Effector memory CD8-positive, alpha-beta T cell (primary cell): ENCODE measurements around the gene DAAM1.

ENCODE experiments used
- ATAC-seq: fragments of 150-1000 bp; cut with Tn5 transposase; replicated peaks from 2 replicates; pipeline ENCODE4 v1.10.0; 2021; ENCODE audit warnings: mild to moderate bottlenecking, moderate library complexity
- DNase-seq, 3 experiments: peaks; one replicate each; pipeline ENCODE4 v3.0.0; 2021
- H3K27ac Mint-ChIP-seq, 2 donors: one replicate each; pipeline ENCODE4 v1.8.0; 2022; ENCODE audit warnings: mild to moderate bottlenecking in 2 of 2, mixed read lengths in 2 of 2, moderate library complexity in 2 of 2
- H3K27me3 Mint-ChIP-seq, 2 donors: one replicate each; pipeline ENCODE4 v1.8.0; 2022; ENCODE audit warnings: mixed read lengths in 2 of 2
- H3K36me3 Mint-ChIP-seq: one replicate; pipeline ENCODE4 v1.8.0; 2022; ENCODE audit warnings: mild to moderate bottlenecking, moderate library complexity, mixed read lengths; ENCODE audit not compliant: insufficient read depth
- H3K4me1 Mint-ChIP-seq, 2 donors: one replicate each; pipeline ENCODE4 v1.8.0; 2022; ENCODE audit warnings: low read depth in 2 of 2, mixed read lengths in 2 of 2
- H3K4me3 Mint-ChIP-seq, 2 donors: one replicate each; pipeline ENCODE4 v1.8.0; 2022; ENCODE audit warnings: mild to moderate bottlenecking in 2 of 2, mixed read lengths in 2 of 2, moderate library complexity in 2 of 2
- H3K9me3 Mint-ChIP-seq, 2 donors: one replicate each; pipeline ENCODE4 v1.8.0; 2022; ENCODE audit warnings: mixed read lengths in 2 of 2

Gene DAAM1

DNA sequence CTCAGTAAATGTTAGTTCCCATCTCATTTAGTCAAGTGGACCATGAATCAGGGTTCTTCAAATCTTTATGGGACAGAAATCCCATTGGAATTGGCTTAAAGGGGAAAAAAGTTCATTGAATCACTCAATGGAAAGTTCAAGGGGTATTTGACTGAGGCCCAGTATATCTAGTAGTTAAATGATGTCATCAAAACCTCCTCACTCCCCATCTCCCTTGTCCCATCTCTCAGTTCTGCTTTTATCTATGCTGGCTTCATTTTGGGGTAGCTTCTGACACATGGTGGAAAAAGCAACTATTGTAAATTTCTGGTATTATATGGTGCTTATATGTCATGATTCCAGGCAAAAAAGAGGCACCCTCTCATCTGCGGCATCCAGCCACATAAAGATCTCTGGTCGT is 51.9 kb downstream of the DAAM1 start:
- H3K27ac Mint-ChIP-seq: no peak overlapping the region
- no peaks in the 10 kb centered on the region for H3K9me3 Mint-ChIP-seq
- H3K4me1 Mint-ChIP-seq: peaks cover 13 to 16% of the 10 kb centered on the region in 2 donors
- DNase-seq (no peak), ATAC-seq (no peak)
- H3K4me3 Mint-ChIP-seq: no peak overlapping the region
- no peaks in the 10 kb centered on the region for H3K27me3 Mint-ChIP-seq
- H3K36me3 Mint-ChIP-seq: no peaks in the 10 kb centered on the region

DNA sequence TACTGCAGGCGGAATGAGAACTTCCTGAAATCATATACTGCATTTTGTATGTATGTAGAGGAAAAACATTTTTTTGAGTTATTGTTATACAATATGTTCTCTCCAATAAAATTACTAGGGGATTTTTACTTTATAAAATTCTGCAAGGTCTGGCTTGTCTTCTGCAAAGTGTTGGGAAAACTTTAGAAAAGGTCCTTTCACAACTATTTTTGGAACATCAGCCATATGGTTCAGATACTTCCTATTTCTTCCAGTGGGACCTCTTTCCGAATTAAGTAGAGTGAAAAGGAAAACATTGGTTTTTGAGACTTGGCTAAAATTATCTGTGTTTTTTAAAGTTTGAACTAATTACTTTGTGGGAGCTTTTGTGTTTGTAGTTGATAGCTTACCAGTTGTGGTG is 52.7 kb downstream of the DAAM1 start:
- H3K27ac Mint-ChIP-seq: no peak overlapping the region
- peaks cover 12 to 13% of the 10 kb centered on the region in 2 donors for H3K4me1 Mint-ChIP-seq
- no peaks in the 10 kb centered on the region for H3K9me3 Mint-ChIP-seq
- no peak for ATAC-seq
- no peaks in the 10 kb centered on the region for H3K27me3 Mint-ChIP-seq
- no peaks in the 10 kb centered on the region for H3K36me3 Mint-ChIP-seq
- DNase-seq: no peak
- H3K4me3 Mint-ChIP-seq: no peak overlapping the region

DNA sequence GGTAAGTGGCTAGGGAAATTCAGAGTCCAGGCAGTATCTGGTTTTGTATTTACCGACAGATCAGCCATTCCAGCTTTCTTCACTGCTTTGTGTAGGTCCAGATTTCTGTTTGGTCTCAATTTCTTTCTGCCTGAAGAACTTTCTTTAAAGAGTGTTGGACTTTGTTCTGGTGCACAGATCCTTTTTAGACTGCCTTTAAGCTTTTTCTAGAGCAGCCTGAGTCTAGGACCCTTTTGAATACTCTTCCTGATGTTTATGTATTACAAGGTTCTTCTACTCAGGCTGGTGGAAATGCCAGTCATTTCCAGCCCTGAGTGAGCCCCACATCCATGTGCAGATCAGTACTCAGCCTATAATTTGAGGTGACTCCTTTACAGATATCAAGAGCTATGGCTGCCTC is 54.7 kb downstream of the DAAM1 start:
- Mint-ChIP-seq H3K27me3 (no peaks in the 10 kb centered on the region), H3K36me3 (no peaks in the 10 kb centered on the region), H3K27ac (no peak overlapping the region), H3K4me1 (peaks cover 9 to 12% of the 10 kb centered on the region in 2 donors), H3K9me3 (no peaks in the 10 kb centered on the region), H3K4me3 (no peak overlapping the region)
- no peak for DNase-seq
- ATAC-seq: no peak

DNA sequence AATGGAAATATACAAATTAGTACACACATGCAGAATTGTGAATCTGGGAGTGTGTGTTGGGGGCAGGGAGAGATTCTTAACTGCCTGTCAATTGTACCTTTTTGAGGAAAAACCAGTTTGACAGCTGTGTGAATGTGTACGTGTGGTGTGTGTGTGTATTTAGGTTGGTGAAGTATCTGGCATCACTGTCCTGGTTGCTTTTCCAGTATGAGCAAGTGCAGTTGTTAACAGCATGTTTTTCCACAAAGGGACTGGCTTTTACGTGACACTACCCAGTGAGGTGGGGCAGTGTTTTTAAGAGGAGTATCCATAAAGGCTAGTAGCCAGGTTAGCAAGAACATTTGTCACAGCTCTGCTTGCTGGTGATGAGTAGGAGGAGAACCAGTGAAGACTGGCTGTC is 56.1 kb downstream of the DAAM1 start:
- Mint-ChIP-seq H3K36me3 (peaks cover 2% of the 10 kb centered on the region), H3K9me3 (no peaks in the 10 kb centered on the region), H3K27me3 (no peaks in the 10 kb centered on the region), H3K4me1 (peaks cover 8 to 9% of the 10 kb centered on the region in 2 donors), H3K27ac (no peak overlapping the region), H3K4me3 (no peak overlapping the region)
- no peak for DNase-seq
- no peak for ATAC-seq

DNA sequence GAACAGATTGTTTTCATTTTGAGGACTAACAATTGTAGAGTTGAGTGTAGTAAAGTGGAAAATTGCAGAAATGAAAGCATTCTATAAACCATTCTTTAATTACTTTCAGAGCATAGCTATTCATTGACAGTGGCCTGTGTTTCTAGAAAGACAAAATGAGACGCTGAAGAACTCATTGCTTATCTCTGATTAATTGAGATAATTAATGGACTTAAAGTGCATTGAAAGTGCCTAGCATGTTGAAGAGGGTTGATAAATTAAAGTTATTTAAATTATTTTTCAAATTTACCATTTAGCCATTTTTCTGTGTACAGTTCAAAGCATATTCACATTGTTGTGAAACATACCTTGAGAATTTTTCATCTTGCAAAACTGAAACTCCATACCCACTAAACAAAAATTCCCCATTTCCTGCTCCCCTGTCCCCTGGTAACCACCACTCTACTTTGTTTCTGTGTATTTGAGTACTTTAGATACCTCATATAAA is 57.4 kb downstream of the DAAM1 start:
- Mint-ChIP-seq H3K27me3 (no peaks in the 10 kb centered on the region), H3K9me3 (no peaks in the 10 kb centered on the region), H3K4me1 (peaks cover 3 to 5% of the 10 kb centered on the region in 2 donors), H3K36me3 (peaks cover 2% of the 10 kb centered on the region), H3K27ac (no peak overlapping the region), H3K4me3 (no peak overlapping the region)
- ATAC-seq: no peak
- no peak for DNase-seq

DNA sequence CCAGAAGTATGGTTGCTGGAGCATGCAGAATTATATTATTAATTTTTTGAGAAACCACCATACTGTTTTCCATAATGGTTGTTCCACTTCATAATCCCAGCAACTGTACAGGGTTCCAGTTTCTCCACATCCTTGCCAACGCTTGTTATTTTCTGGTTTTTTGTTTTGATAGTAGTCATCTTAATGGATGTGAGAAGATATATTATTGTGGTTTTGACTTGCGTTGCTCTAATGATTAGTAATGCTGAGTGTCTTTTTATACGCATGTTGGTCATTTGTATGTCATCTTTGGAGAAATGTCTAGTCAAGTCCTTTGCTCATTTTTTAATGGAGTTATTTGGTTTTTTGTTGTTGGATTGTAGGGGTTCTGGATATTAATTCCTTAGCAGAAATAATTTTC is 58.1 kb downstream of the DAAM1 start:
- no peak overlapping the region for H3K4me3 Mint-ChIP-seq
- peaks cover 3 to 5% of the 10 kb centered on the region in 2 donors for H3K4me1 Mint-ChIP-seq
- H3K9me3 Mint-ChIP-seq: no peaks in the 10 kb centered on the region
- H3K36me3 Mint-ChIP-seq: peaks cover 2% of the 10 kb centered on the region
- no peaks in the 10 kb centered on the region for H3K27me3 Mint-ChIP-seq
- ATAC-seq: no peak
- no peak for DNase-seq
- no peak overlapping the region for H3K27ac Mint-ChIP-seq

DNA sequence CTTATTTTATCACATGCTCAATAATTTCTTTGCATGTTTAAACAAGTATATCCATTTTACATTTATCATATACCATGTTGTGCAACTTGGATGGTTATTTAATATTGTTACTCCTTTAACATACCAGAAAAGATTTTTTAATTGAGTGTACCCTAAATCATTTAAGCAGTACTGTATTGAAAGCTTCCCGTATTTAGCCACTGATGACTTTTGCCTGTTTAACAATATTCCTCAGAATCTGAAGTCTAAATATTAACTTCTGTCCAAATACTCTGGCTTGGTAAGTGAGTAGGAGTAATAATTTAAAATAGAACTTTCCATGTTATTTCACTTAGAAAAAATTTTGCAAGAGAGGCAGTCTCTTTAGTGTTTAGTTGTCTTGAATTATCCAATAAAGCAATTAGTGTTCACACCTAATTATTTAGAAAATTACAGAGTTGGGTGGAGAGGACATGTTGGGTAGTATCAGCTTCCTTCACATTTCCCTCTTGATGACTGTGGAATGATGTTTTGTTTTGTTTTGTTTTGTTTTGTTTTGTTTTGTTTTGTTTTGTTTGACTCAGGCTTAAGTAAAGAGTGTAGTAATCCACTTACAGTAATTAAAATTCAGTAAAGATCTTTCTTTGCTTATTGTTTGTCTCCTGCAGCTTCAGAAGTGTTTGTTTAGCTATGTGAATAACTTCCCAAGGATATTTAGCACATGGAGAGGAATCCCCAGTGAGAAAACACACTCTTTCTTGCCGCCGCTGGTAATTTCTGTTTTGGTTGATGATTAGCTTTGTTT is 59.5 kb downstream of the DAAM1 start:
- H3K4me1 Mint-ChIP-seq: peaks cover 0 to 5% of the 10 kb centered on the region in 2 donors
- H3K4me3 Mint-ChIP-seq: no peak overlapping the region
- H3K36me3 Mint-ChIP-seq: peaks cover 2% of the 10 kb centered on the region
- no peak overlapping the region for H3K27ac Mint-ChIP-seq
- DNase-seq (no peak), ATAC-seq (no peak)
- no peaks in the 10 kb centered on the region for H3K27me3 Mint-ChIP-seq
- H3K9me3 Mint-ChIP-seq: no peaks in the 10 kb centered on the region

DNA sequence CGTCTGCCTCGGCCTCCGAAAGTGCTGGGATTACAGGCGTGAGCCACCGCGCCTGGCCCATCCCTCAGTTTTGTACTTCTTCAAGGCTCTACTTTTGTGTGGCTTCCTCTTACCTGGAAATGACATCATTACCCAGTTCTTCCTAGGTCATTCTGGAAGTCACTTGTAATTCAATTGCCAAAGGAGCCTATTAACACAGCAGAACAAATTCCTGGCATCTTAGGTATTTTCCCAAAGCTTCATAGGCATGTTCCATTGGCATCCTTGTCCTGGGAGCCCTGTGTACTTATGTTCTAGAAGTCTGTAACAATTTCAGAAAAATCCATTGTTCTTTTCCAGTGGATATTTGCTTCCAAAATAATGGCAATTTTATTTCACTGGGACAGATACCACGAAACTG is 60.6 kb downstream of the DAAM1 start:
- Mint-ChIP-seq H3K4me3 (no peak overlapping the region), H3K4me1 (peaks cover 0 to 5% of the 10 kb centered on the region in 2 donors), H3K9me3 (no peaks in the 10 kb centered on the region), H3K27ac (no peak overlapping the region), H3K27me3 (no peaks in the 10 kb centered on the region), H3K36me3 (peaks cover 2% of the 10 kb centered on the region)
- no peak for DNase-seq
- no peak for ATAC-seq

DNA sequence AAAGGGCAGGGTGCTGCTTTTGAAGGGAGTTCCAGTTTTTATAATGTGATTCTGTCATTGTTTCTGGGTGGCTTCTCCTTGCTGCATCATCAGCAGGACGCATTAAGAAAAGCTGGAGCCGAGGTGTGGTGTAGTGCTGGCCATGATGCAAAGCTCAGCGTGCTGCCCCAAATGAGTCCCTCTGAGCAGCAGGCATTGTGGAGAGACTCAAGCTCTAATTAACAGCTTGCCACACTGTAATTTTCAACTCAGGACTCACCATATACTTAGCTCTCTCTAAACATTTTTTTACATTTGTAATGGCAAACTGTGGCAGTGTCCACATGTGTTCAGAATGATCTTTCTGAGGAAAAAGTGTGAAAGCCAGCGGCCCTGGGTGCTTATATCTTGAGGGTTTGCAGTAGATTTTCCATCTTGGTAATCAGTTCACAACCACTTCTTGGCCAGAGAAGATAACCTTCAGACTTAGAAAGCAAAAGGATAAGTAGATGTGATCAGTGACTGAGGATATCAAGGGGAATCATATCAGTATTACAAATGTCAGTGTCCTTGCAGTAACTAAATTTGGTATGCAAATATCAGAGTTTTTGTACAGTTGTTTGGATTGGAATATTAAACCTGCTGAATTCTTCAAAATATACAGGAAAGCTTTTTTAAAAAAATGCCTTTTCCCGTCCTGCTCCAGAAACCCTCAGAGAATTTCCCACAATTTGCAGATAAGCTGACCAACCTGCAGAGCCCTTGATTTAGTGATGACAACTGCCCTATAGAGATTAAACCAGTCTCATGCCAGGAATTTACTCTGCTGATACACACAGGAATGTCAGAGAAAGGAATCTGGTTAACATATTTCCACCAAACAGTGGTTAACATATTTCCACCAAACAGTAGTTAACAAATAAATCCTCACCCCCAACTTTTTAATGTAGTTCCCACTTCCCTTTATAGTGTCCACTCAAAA is 63.6 kb downstream of the DAAM1 start:
- no peaks in the 10 kb centered on the region for H3K9me3 Mint-ChIP-seq
- ATAC-seq (no peak), DNase-seq (no peak)
- no peak overlapping the region for H3K4me3 Mint-ChIP-seq
- H3K4me1 Mint-ChIP-seq: no peaks in the 10 kb centered on the region
- H3K27ac Mint-ChIP-seq: no peak overlapping the region
- no peaks in the 10 kb centered on the region for H3K27me3 Mint-ChIP-seq
- H3K36me3 Mint-ChIP-seq: peaks cover 2% of the 10 kb centered on the region

DNA sequence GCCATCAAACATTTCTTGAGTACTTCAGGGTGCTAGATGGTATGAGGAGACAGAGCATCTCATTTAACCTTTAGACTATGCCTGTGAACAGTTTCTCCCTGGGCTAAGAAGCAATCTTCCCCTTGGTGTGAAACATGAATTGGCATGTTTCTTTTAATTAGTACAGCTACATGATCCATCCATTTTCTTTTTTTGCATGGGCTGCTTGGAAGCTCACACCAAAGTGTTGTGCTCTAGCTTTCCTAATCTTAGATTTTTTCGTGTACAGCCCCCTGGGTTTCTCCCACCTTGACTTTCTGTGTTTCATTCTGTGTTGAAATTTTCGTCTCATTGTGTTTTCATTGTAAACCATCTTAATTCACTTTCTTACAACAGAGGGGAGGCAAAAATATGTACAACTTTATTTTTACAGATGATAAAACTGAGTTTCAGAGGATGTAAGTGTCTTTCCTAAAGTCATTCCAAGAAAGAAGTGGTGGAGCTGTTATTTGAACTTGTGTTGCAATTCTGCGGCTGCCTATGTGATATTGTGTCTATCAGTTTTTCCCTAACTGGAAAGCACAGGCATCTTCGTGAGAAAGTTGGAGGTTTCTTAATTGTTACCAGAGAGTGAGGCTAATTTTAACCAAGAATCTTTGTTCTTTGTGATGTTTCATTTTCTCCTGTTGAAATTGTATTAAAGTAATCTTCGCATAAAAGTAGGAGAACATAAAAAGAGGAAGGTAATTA is 64.5 kb downstream of the DAAM1 start:
- no peaks in the 10 kb centered on the region for H3K9me3 Mint-ChIP-seq
- no peak overlapping the region for H3K4me3 Mint-ChIP-seq
- no peaks in the 10 kb centered on the region for H3K4me1 Mint-ChIP-seq
- no peak overlapping the region for H3K27ac Mint-ChIP-seq
- H3K36me3 Mint-ChIP-seq: peaks cover 2% of the 10 kb centered on the region
- ATAC-seq (no peak), DNase-seq (no peak)
- no peaks in the 10 kb centered on the region for H3K27me3 Mint-ChIP-seq

DNA sequence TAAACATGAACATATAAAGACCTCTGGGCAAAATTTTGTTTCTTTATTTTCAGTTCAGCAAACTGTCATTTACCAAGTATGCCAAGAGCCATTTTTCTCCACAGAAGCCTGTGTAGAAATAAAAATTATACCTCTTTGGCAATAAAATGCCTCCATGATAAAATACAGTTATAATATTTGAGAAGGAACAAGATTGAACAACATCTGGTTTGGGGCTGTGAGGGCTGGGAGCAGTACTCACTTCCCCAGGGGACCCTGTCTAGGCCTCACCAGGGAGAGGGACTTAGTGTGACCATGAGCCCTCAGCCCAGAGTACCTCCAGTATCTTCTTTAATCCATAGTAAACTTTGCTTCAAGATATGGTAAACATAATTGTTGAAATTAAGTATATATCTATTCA is 65.1 kb downstream of the DAAM1 start:
- Mint-ChIP-seq H3K9me3 (no peaks in the 10 kb centered on the region), H3K27me3 (no peaks in the 10 kb centered on the region), H3K27ac (no peak overlapping the region), H3K4me1 (no peaks in the 10 kb centered on the region), H3K4me3 (no peak overlapping the region), H3K36me3 (peaks cover 2% of the 10 kb centered on the region)
- no peak for DNase-seq
- no peak for ATAC-seq

DNA sequence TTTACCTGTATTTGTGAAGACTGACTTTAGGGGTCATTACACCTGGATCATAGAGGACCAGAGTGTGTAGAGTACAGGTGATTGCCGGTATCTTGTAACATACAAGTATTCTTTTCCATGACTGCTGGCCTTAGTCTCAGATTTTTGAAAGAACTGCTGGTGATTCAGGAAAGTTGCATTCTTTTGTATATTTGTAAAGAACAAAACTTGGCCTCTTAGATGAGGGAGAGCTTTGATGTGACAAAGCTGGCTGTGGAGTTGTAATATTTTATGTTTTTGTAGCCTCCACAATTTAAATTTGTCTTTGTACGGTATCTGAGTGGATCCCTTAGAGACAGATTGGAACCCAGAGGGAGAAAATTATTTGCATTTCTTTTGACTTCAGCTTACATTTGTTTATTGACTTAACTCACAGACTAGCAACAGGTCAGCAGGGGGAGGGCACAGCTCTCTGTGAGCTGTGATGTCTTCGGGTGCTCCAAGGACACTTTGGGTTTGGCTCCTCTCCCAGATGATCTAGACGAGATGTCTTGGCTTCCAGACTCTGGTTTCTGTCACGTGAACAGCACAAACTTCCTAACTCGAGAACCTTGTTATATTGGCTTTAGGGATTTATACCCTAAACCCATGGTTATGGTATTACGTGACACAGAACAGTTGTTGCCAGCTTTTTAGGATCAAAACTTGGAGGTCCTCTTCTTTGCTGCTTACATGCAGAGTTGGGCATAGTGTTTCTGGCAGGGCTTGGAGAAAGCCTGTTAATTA is 65.9 kb downstream of the DAAM1 start:
- no peak for ATAC-seq
- H3K27ac Mint-ChIP-seq: no peak overlapping the region
- no peak for DNase-seq
- no peaks in the 10 kb centered on the region for H3K9me3 Mint-ChIP-seq
- peaks cover 0 to under 1% of the 10 kb centered on the region in 2 donors for H3K4me1 Mint-ChIP-seq
- no peak overlapping the region for H3K4me3 Mint-ChIP-seq
- H3K27me3 Mint-ChIP-seq: no peaks in the 10 kb centered on the region
- H3K36me3 Mint-ChIP-seq: no peaks in the 10 kb centered on the region
